K562 (cell line): ENCODE data around the gene GMEB1. TPM values are rescaled to one million over a fixed set of nuclear protein-coding genes. Genes with fewer than 3 reads are reported as not detected.
"Not testable (repeated sequence)": the region's sequence is repeated elsewhere in the genome, so short reads cannot be mapped to it uniquely, and the experiment has no call there.

Source experiments
- ATAC-seq: fragments of 200-7000 bp; cut with Tn5 transposase; 3 replicates; pipeline ENCODE4 v1.9.1; 2020; ENCODE audit warnings: moderate library complexity
- BruUV-seq: library from RNA; stranded (reverse); fragments of 400-500 nt; replicated peaks from 2 replicates; lab custom pipeline; 2021; lab: Mats Ljungman, UMichigan
- CTCF ChIA-PET: fragments of 300-600 bp; formaldehyde crosslinking; extraction: SDS; loops from one replicate; lab custom pipeline; 2021; ENCODE audit warnings: low intra/inter-chr PET ratio; lab: Yijun Ruan, JAX
- POLR2A ChIA-PET: fragments of 300-600, 350-650 bp; sonication (Branson Sonifier 250); formaldehyde crosslinking; extraction: SDS; loops from one replicate; lab custom pipeline; 2021; ENCODE audit warnings: antibody characterized with exemption, inconsistent platforms; lab: Yijun Ruan, JAX
- DNase-seq, 4 experiments: peaks; one replicate each; pipeline versions ENCODE4 v3.0.0 to v3.0.0-alpha.2; 2011 to 2018; ENCODE audit warnings: low spot score in 3 of 4, mixed read lengths in 3 of 4; ENCODE audit errors: extremely low read depth in 1 of 4
- FAIRE-seq: peaks from 2 replicates; lab custom pipeline; 2011; peaks lifted over from hg19 to GRCh38; lab: Jason Lieb, UNC
- H2AFZ ChIP-seq: 2 replicates; pipeline ENCODE4 v1.6.0; 2011; ENCODE audit warnings: low read depth, low read length, control low read depth, inconsistent platforms
- H3K27ac ChIP-seq: fragments of 200-600 bp; 3 replicates; pipeline ENCODE4 v1.8.0; 2011; ENCODE audit warnings: low read depth, mild to moderate bottlenecking, control low read depth, inconsistent platforms, low read length, moderate library complexity, mixed read lengths; ENCODE audit errors: extremely low read depth
- H3K27me3 ChIP-seq, 2 experiments: fragments of 300-600 bp in 1 of 2; 2 replicates in 1 of 2; 3 replicates in 1 of 2; pipeline versions ENCODE4 v1.6.0 to v1.8.0; 2011; ENCODE audit warnings: inconsistent platforms in 2 of 2, low read length in 2 of 2, mild to moderate bottlenecking in 1 of 2, mixed read lengths in 1 of 2, moderate library complexity in 1 of 2; ENCODE audit not compliant: control insufficient read depth in 2 of 2, insufficient read depth in 2 of 2
- H3K36me3 ChIP-seq: fragments of 300-600 bp; 3 replicates; pipeline ENCODE4 v1.8.0; 2011; ENCODE audit warnings: mild to moderate bottlenecking, low read length, inconsistent platforms; ENCODE audit not compliant: control insufficient read depth, insufficient read depth
- H3K4me1 ChIP-seq, 2 experiments: fragments of 200-600 bp in 1 of 2; replicated peaks in 1 of 2; 2 replicates in 1 of 2; 3 replicates in 1 of 2; pipeline versions ENCODE4 v1.5.1 to v1.8.0; 2011; ENCODE audit warnings: inconsistent platforms in 2 of 2, low read length in 2 of 2, mild to moderate bottlenecking in 1 of 2, mixed read lengths in 1 of 2, moderate library complexity in 1 of 2; ENCODE audit not compliant: control insufficient read depth in 2 of 2, insufficient read depth in 2 of 2
- H3K4me2 ChIP-seq: 2 replicates; pipeline ENCODE4 v1.6.1; 2011; ENCODE audit warnings: low read length, control low read depth, inconsistent platforms, mixed read lengths; ENCODE audit not compliant: insufficient read depth
- H3K4me3 ChIP-seq: fragments of 200-600 bp; sonication (generic), shearing (Covaris generic); 2 replicates; pipeline ENCODE4 v1.5.1; 2016; ENCODE audit warnings: control low read depth, inconsistent platforms
- H3K79me2 ChIP-seq: fragments of 200-600 bp; 3 replicates; pipeline ENCODE4 v1.8.0; 2011; ENCODE audit warnings: low read length, inconsistent platforms; ENCODE audit not compliant: control insufficient read depth, insufficient read depth
- H3K9ac ChIP-seq, 2 experiments: 2 replicates each; pipeline versions ENCODE4 v1.6.0 to v1.6.1; 2011; ENCODE audit warnings: low read depth in 2 of 2, low read length in 2 of 2, control low read depth in 1 of 2, inconsistent platforms in 1 of 2, mild to moderate bottlenecking in 1 of 2, mixed read lengths in 1 of 2; ENCODE audit not compliant: insufficient read depth in 1 of 2
- H3K9me1 ChIP-seq: one replicate; pipeline ENCODE4 v1.6.0; 2011; ENCODE audit warnings: inconsistent platforms, mild to moderate bottlenecking, low read length, moderate library complexity; ENCODE audit not compliant: control insufficient read depth, insufficient read depth
- H3K9me3 ChIP-seq: replicated peaks from 2 replicates; pipeline ENCODE4 v1.5.1; 2011; ENCODE audit warnings: low read depth, low read length, inconsistent platforms; ENCODE audit not compliant: control insufficient read depth, insufficient read depth
- H4K20me1 ChIP-seq: replicated peaks from 2 replicates; pipeline ENCODE4 v1.6.1; 2011; ENCODE audit warnings: low read length, inconsistent platforms, mixed read lengths; ENCODE audit not compliant: control insufficient read depth, insufficient read depth
- POLR3A ChIP-seq: IDR thresholded peaks from 2 replicates; pipeline ENCODE4 v1.6.1; 2011; ENCODE audit warnings: borderline replicate concordance, mild to moderate bottlenecking, moderate library complexity; ENCODE audit not compliant: insufficient read length, insufficient read depth; ENCODE audit errors: extremely low read depth
- TOE1 ChIP-seq, 2 experiments: fragments of 450-650 bp in 1 of 2; sonication (generic) in 1 of 2; formaldehyde crosslinking in 1 of 2; IDR thresholded peaks; 2 replicates each; pipeline versions ENCODE4 v1.7.1 to v1.8.0; 2016 to 2022; ENCODE audit warnings: borderline replicate concordance in 2 of 2, mild to moderate bottlenecking in 2 of 2, antibody characterized with exemption in 1 of 2, inconsistent platforms in 1 of 2, low read depth in 1 of 2, missing genetic modification reagents in 1 of 2, moderate library complexity in 1 of 2
- WGBS: fragments of 100-300 bp; shearing (Covaris generic); methylation state at CpG from one replicate; pipeline ENCODE4 v1.1.6; 2016; ENCODE audit warnings: low coverage, mixed read lengths; ENCODE audit not compliant: insufficient coverage; ENCODE audit errors: missing lambda C conversion rate; 5-methylcytosine and 5-hydroxymethylcytosine counted together
- in situ Hi-C: fragments of 300-500 bp; cut with MboI; formaldehyde crosslinking; loops from 4 replicates; pipeline ENCODE4 v1.15.0; 2018; ENCODE audit warnings: inconsistent platforms, mixed read lengths
- intact Hi-C: fragments of 100-400 bp; cut with micrococcal nuclease; formaldehyde crosslinking; loops from 2 replicates; pipeline ENCODE4 v1.14.2; 2022
- polyA plus RNA-seq, 8 experiments: library from polyadenylated mRNA; depleted of rRNA in 4 of 8; stranded (reverse) in 5 of 8; unstranded in 3 of 8; fragments of >200 nt; fragmentation: Nextera tagmentation in 2 of 8; fragmentation: Illumina TruSeq in 1 of 8; extraction: Ambion mirVana in 2 of 8; extraction: Trizol in 1 of 8; gene quantifications; 2 replicates each; pipeline versions ENCODE4 v1.2.1 to v1.2.3, GENCODE V29; 2011 to 2014; ENCODE audit warnings: inconsistent platforms in 1 of 8, missing spikeins in 1 of 8
- total RNA-seq, 7 experiments: library from RNA; depleted of rRNA in 6 of 7; stranded (reverse); fragments of >200 nt in 6 of 7; fragmentation: Illumina TruSeq in 2 of 7; extraction: Trizol in 2 of 7; gene quantifications; 2 replicates each; pipeline versions ENCODE4 v1.2.1 to v1.2.3, GENCODE V29; 2011 to 2021; ENCODE audit warnings: low replicate concordance in 1 of 7
- TF ChIP-seq, protein P1 (sequence below): fragments of 450-650 bp; formaldehyde crosslinking; IDR thresholded peaks from 2 replicates; pipeline ENCODE4 v1.4.0; 2020; ENCODE audit warnings: mild to moderate bottlenecking, mixed read lengths
- TF ChIP-seq, protein P2 (sequence below): sonication (generic); formaldehyde crosslinking; IDR thresholded peaks from 2 replicates; pipeline ENCODE4 v1.8.1; 2023; ENCODE audit warnings: mild to moderate bottlenecking, missing genetic modification reagents

GMEB1 gene
- total and polyA plus RNA-seq, 9 of the 15 experiments (the other 6 are each of a cell fraction or from before 2014, with no cell fraction given), result 6.6 to 17.5 (median 8.5) TPM

DNA sequence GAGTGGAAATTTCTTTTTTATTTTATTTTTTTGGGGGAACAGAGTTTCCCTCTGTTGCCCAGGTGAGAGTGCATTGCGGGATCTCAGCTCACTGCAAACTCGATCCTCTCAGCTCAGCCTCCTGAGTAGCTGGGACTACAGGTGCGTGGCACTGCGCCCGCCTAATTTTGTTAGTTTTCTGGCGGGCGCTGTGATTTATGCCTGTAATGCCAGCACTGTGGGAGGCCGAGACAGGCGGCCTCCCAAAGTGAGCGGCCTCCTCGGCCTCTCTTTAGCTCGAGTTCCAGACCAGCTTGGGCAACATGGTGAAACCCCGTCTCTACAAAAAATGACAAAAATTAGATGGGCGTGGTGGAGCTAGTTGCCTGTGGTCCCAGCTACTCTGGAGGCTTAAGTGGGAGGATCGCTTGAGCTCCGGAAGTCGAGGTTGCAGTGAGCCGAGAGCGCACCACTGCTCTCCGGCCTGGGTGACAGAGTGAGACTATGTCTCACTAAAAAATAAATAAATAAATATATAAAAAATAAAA, 2.7 kb downstream of the GMEB1 start:
- Histone ChIP-seq H3K27me3 (no peaks in the 10 kb centered on the region), H3K27ac (no peak overlapping the region), H3K9me3 (no peaks in the 10 kb centered on the region), H4K20me1 (no peaks in the 10 kb centered on the region), H3K9ac (no peak overlapping the region), H3K79me2 (peaks cover 34% of the 10 kb centered on the region), H3K4me3 (no peak overlapping the region), H3K4me1 (peaks cover 3 to 30% of the 10 kb centered on the region in 2 experiments; a peak in 4 of 5 replicates), H3K36me3 (no peaks in the 10 kb centered on the region), H3K4me2 (no peak overlapping the region), H2AFZ (no peak overlapping the region), H3K9me1 (no peaks in the 10 kb centered on the region)
- intact Hi-C loops (no loop called here), in situ Hi-C loops (no loop called here)
- DNase-seq (no peak), FAIRE-seq (no peak), ATAC-seq (no peak)
- TF ChIP-seq POLR3A, result no peak
- no peak for TF ChIP-seq TOE1 (IDR thresholded peaks at IDR 0.05; ENCODE audit: borderline replicate concordance)
- TF ChIP-seq TOE1 (CRISPR knock-in tag; IDR thresholded peaks at IDR 0.05; ENCODE audit: borderline replicate concordance, low read depth), result no peak
- ChIA-PET POLR2A (interaction anchor here (0.8 to 13.8 kb wide), 7 partner anchors 12 to 90 kb away, joined by 3 to 240 read pairs (median 3); partner anchors contain the start of genes RNU11 and YTHDF2), CTCF (no interaction called here)
- 92% methylated on average over 20 of the region's 20 CpGs for WGBS
- no TSS peak for BruUV-seq

GRCh38 chr1:28672971-28673370, 4.4 kb downstream of the GMEB1 start:
- CTCF ChIA-PET, H3K4me2 ChIP-seq, H3K9ac ChIP-seq, H3K27me3 ChIP-seq, BruUV-seq, H3K9me1 ChIP-seq, H3K4me3 ChIP-seq, FAIRE-seq, intact Hi-C loops, H4K20me1 ChIP-seq, DNase-seq, ATAC-seq, in situ Hi-C loops, H3K36me3 ChIP-seq, H2AFZ ChIP-seq, H3K9me3 ChIP-seq, H3K27ac ChIP-seq: not testable (repeated sequence)
- peaks cover 34% of the 10 kb centered on the region for H3K79me2 ChIP-seq
- POLR2A ChIA-PET, result interaction anchor here (1.0 to 2.1 kb wide), 2 partner anchors 11 to 24 kb away, joined by 3 to 8 read pairs; partner anchors contain the start of gene RNU11
- WGBS, result 93% methylated on average over 15 of the region's 15 CpGs
- TF ChIP-seq, protein P1, sequence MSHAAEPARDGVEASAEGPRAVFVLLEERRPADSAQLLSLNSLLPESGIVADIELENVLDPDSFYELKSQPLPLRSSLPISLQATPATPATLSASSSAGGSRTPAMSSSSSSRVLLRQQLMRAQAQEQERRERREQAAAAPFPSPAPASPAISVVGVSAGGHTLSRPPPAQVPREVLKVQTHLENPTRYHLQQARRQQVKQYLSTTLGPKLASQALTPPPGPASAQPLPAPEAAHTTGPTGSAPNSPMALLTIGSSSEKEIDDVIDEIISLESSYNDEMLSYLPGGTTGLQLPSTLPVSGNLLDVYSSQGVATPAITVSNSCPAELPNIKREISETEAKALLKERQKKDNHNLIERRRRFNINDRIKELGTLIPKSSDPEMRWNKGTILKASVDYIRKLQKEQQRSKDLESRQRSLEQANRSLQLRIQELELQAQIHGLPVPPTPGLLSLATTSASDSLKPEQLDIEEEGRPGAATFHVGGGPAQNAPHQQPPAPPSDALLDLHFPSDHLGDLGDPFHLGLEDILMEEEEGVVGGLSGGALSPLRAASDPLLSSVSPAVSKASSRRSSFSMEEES (CRISPR knock-in tag), result peak; percentile 17; the same call in 1 of the 2 replicates
- TF ChIP-seq, protein P2, sequence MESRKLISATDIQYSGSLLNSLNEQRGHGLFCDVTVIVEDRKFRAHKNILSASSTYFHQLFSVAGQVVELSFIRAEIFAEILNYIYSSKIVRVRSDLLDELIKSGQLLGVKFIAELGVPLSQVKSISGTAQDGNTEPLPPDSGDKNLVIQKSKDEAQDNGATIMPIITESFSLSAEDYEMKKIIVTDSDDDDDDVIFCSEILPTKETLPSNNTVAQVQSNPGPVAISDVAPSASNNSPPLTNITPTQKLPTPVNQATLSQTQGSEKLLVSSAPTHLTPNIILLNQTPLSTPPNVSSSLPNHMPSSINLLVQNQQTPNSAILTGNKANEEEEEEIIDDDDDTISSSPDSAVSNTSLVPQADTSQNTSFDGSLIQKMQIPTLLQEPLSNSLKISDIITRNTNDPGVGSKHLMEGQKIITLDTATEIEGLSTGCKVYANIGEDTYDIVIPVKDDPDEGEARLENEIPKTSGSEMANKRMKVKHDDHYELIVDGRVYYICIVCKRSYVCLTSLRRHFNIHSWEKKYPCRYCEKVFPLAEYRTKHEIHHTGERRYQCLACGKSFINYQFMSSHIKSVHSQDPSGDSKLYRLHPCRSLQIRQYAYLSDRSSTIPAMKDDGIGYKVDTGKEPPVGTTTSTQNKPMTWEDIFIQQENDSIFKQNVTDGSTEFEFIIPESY, result 0 out of 2 replicates have a peak, but pooled peaks have one; percentile 44
- H3K4me1 ChIP-seq, result peaks cover 3 to 16% of the 10 kb centered on the region in 2 experiments; a peak in 4 of 5 replicates
